GM12878 (cell line): ENCODE measurements around the gene SRD5A1. TPM values are rescaled to one million over a fixed set of nuclear protein-coding genes. Genes with fewer than 3 reads are reported as not detected.

Source experiments
- DPF2 ChIP-seq: fragments of 450-650 bp; IDR thresholded peaks from 2 replicates; pipeline ENCODE4 v1.6.1; 2017; ENCODE audit warnings: mild to moderate bottlenecking
- EGR1 ChIP-seq, 2 experiments: IDR thresholded peaks; 1 replicate in 1 of 2; 2 replicates in 1 of 2; pipeline ENCODE4 v1.6.1; 2011 to 2012; ENCODE audit warnings: low read depth in 2 of 2, low read length in 2 of 2, borderline replicate concordance in 1 of 2, mild to moderate bottlenecking in 1 of 2, moderate library complexity in 1 of 2
- ETV6 ChIP-seq, 2 experiments: fragments of 450-650 bp in 1 of 2; IDR thresholded peaks in 1 of 2; conservative IDR thresholded peaks in 1 of 2; 2 replicates each; pipeline ENCODE4 v1.6.1; 2014; ENCODE audit warnings: antibody characterized with exemption in 1 of 2, borderline replicate concordance in 1 of 2, low read depth in 1 of 2, mild to moderate bottlenecking in 1 of 2, moderate library complexity in 1 of 2
- HCFC1 ChIP-seq: fragments of 150-350 bp; IDR thresholded peaks from 2 replicates; pipeline ENCODE4 v1.6.1; 2014; ENCODE audit warnings: low read length
- MXI1 ChIP-seq: fragments of 150-350 bp; IDR thresholded peaks from 2 replicates; pipeline ENCODE4 v1.6.1; 2011; ENCODE audit warnings: low read depth, mild to moderate bottlenecking, inconsistent platforms, low read length, improper control_type of control experiment
- MYC ChIP-seq: IDR thresholded peaks from 2 replicates; pipeline ENCODE4 v1.6.1; 2011; ENCODE audit warnings: mild to moderate bottlenecking, low read length, moderate library complexity, inconsistent platforms; ENCODE audit not compliant: insufficient read depth, insufficient replicate concordance, insufficient read length, severe bottlenecking
- NRF1 ChIP-seq: conservative IDR thresholded peaks from 2 replicates; pipeline ENCODE4 v1.6.1; 2011; ENCODE audit warnings: mild to moderate bottlenecking, low read depth, low read length, improper control_type of control experiment
- SP1 ChIP-seq: IDR thresholded peaks from one replicate; pipeline ENCODE4 v1.6.1; 2011; ENCODE audit warnings: low read depth, low read length
- SREBF2 ChIP-seq: IDR thresholded peaks from 2 replicates; pipeline ENCODE4 v1.6.1; 2012; ENCODE audit warnings: mild to moderate bottlenecking, low read length
- STAT1 ChIP-seq: fragments of 450-650 bp; conservative IDR thresholded peaks from 2 replicates; pipeline ENCODE4 v1.6.1; 2014; ENCODE audit warnings: antibody characterized with exemption, mild to moderate bottlenecking
- ZZZ3 ChIP-seq: IDR thresholded peaks from 2 replicates; pipeline ENCODE4 v1.6.1; 2011; ENCODE audit warnings: low read depth; ENCODE audit not compliant: control insufficient read depth, insufficient read length
- polyA plus RNA-seq, 11 experiments: library from polyadenylated mRNA; depleted of rRNA in 4 of 11; unstranded in 6 of 11; stranded (reverse) in 5 of 11; fragments of >200 nt; fragmentation: Nextera tagmentation in 4 of 11; fragmentation: Illumina TruSeq in 1 of 11; extraction: Ambion mirVana in 4 of 11; extraction: Trizol in 1 of 11; gene quantifications; 1 replicate in 1 of 11; 2 replicates in 10 of 11; pipeline versions ENCODE4 v1.2.1 to v1.2.3, GENCODE V29; 2011 to 2016; ENCODE audit warnings: inconsistent platforms in 2 of 11, missing spikeins in 2 of 11, low read depth in 1 of 11
- total RNA-seq, 4 experiments: library from RNA; depleted of rRNA in 3 of 4; stranded (reverse); fragments of >200 nt in 3 of 4; fragmentation: Illumina TruSeq in 1 of 4; extraction: Trizol in 1 of 4; gene quantifications; 2 replicates each; pipeline versions ENCODE4 v1.2.1 to v1.2.3, GENCODE V29; 2013 to 2021
- TF ChIP-seq, protein P1 (sequence below): IDR thresholded peaks from 2 replicates; pipeline ENCODE4 v1.6.1; 2011; ENCODE audit warnings: low read depth, low read length, improper control_type of control experiment, borderline replicate concordance

Gene SRD5A1
- total and polyA plus RNA-seq, 10 of the 15 experiments (the other 5 are each of a cell fraction or from before 2014, with no cell fraction given): 0.76 to 20.1 (median 12.3) TPM

DNA sequence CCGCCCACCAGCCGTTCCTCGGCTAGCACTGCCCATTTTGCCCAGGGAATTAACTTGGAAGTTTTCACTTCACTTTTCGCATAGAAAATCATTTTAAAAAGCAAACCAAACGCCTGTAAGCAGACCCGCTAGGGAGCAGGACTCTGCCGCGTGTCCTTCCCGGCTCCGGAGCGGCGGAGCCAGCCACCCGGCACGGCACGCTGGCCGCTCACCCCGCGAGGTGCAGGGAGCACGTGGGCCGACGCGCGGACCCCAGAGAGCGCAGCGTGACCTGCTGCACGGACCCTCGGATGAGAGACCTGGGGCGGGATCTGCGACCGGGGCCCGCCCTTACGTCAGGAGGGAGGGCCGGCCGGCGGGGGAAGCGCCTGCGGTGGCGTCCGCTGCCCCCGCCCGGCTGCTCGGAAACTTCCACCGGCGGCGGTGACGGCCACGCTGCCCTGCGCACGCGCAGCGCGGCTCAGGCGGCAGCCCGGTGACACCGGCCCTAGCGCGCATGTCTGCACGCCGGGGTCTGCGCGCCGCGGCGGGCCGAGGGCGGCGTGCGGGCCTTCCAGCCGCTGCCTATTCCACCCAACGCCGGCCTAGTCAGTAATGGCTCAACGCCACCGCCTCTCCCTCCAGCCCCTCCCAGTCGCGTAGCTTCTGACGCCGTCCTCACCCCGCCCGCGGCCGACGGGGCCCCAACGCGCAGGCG is 79.5 kb downstream of the SRD5A1 start (continued):
- TF ChIP-seq EGR1 (IDR thresholded peaks at IDR 0.05; ENCODE audit: borderline replicate concordance in 1 of 2, low read depth in 2 of 2, low read length in 2 of 2) (peak in 1 of 2 experiments; percentile 74; a peak in 1 of 3 replicates), SREBF2 (no peak), ETV6 (conservative IDR thresholded peaks at IDR 0.05 in 1 of 2, IDR thresholded peaks at IDR 0.05 in 1 of 2; ENCODE audit: borderline replicate concordance in 1 of 2, low read depth in 1 of 2) (peak in 1 of 2 experiments; percentile 22; a peak in 1 of 4 replicates), ZZZ3 (no peak), HCFC1 (peak; percentile 27; the same call in 1 of the 2 replicates), MXI1 (peak; percentile 74; the same call in 1 of the 2 replicates), SP1 (peak; percentile 24), STAT1 (0 out of 2 replicates have a peak, but pooled peaks have one; percentile 65), MYC (peak; percentile 75), NRF1 (peak; percentile 66), DPF2 (peak; percentile 83; the same call in 1 of the 2 replicates)
- TF ChIP-seq, protein P1, sequence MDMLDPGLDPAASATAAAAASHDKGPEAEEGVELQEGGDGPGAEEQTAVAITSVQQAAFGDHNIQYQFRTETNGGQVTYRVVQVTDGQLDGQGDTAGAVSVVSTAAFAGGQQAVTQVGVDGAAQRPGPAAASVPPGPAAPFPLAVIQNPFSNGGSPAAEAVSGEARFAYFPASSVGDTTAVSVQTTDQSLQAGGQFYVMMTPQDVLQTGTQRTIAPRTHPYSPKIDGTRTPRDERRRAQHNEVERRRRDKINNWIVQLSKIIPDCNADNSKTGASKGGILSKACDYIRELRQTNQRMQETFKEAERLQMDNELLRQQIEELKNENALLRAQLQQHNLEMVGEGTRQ: peak; percentile 28
